Heart left ventricle (tissue), 16 donors: ENCODE data around the gene TNK2. TPM values are rescaled to one million over a fixed set of nuclear protein-coding genes. Genes with fewer than 3 reads are reported as not detected.

Source experiments
- ATAC-seq, 4 donors: fragments of 200-7000 bp; cut with Tn5 transposase; one replicate each; pipeline ENCODE4 v1.9.1; 2020 to 2022; ENCODE audit warnings: moderate library complexity in 4 of 4, mild to moderate bottlenecking in 3 of 4, moderate number of reproducible peaks in 1 of 4
- DNase-seq, 5 donors: peaks; one replicate each; pipeline ENCODE4 v3.0.0-alpha.2; 2020
- H3K27ac ChIP-seq, 12 donors: fragments of 200-600 bp; sonication (generic) in 4 of 12; one replicate each; pipeline versions ENCODE4 v1.5.0 to v1.8.0; 2016 to 2022; ENCODE audit warnings: mild to moderate bottlenecking in 2 of 12
- H3K27me3 ChIP-seq, 9 donors: fragments of 200-600 bp; sonication (generic) in 2 of 9; one replicate each; pipeline versions ENCODE4 v1.5.1 to v1.8.0; 2016 to 2022; ENCODE audit warnings: mild to moderate bottlenecking in 3 of 9
- H3K36me3 ChIP-seq, 9 donors: fragments of 200-600 bp; sonication (generic) in 2 of 9; one replicate each; pipeline versions ENCODE4 v1.5.0 to v1.8.0; 2018 to 2022; ENCODE audit warnings: mild to moderate bottlenecking in 2 of 9
- H3K4me1 ChIP-seq, 12 donors: fragments of 200-600 bp; sonication (generic) in 4 of 12; one replicate each; pipeline versions ENCODE4 v1.5.0 to v1.8.0; 2016 to 2022; ENCODE audit warnings: mild to moderate bottlenecking in 3 of 12
- H3K4me3 ChIP-seq, 12 donors: fragments of 200-600 bp; sonication (generic) in 4 of 12; one replicate each; pipeline versions ENCODE4 v1.5.0 to v1.8.0; 2017 to 2022; ENCODE audit warnings: mild to moderate bottlenecking in 9 of 12, moderate library complexity in 4 of 12
- H3K9me3 ChIP-seq, 12 donors: fragments of 200-600 bp; sonication (generic) in 4 of 12; one replicate each; pipeline versions ENCODE4 v1.5.0 to v1.8.0; 2016 to 2022; ENCODE audit warnings: mild to moderate bottlenecking in 1 of 12
- POLR2A ChIP-seq, 2 donors: fragments of 450-650 bp; IDR thresholded peaks; one replicate each; pipeline ENCODE4 v1.6.1; 2017; ENCODE audit warnings: antibody characterized with exemption in 2 of 2, mild to moderate bottlenecking in 2 of 2, moderate library complexity in 2 of 2
- WGBS, 4 donors: extraction: QIAGEN DNeasy Blood & Tissue Kit in 2 of 4; methylation state at CpG; one replicate each; pipeline versions ENCODE4 v1.1.5 to v1.1.7; 2013 to 2018; 5-methylcytosine and 5-hydroxymethylcytosine counted together
- intact Hi-C, 10 donors: fragments of 100-400 bp; cut with DNase I; formaldehyde crosslinking; loops; one replicate each; pipeline versions ENCODE4 v1.11.1 to v1.14.2; 2022
- polyA plus RNA-seq, 2 donors: library from polyadenylated mRNA; stranded (reverse); fragments of 200-250 nt; gene quantifications; one replicate each; pipeline ENCODE4 v1.2.3, GENCODE V29; 2013
- total RNA-seq, 9 donors: library from RNA; depleted of rRNA in 2 of 9; stranded (reverse); fragments of >200 nt in 2 of 9; fragmentation: NEBNext Ultra II Directional in 3 of 9; extraction: Animal tissue kit (Norgen Biotek cat#: 25700) in 3 of 9; gene quantifications; one replicate each; pipeline versions ENCODE4 v1.1.0 to v1.2.4, GENCODE V29; 2016 to 2023
- TF ChIP-seq, protein P1 (sequence below), 12 donors: fragments of 200-600 bp; sonication (generic) in 4 of 12; IDR thresholded peaks; one replicate each; pipeline versions ENCODE4 v1.5.0 to v1.8.0; 2018 to 2022; ENCODE audit warnings: antibody characterized with exemption in 12 of 12, mild to moderate bottlenecking in 5 of 12
- donor health status: ischemic (EF 13 %, LVEDD 7.1; RV severe dilation, severe dysfunction).
- donor health status: healthy with polysubstance abuse.
- donor health status: DM: no; HTN: yes; CAD: no.
- donor health status: DM: no; HTN: no; CAD: no.
- donor health status: ischemic (EF 25% LVEDD 6.9; RV normal size, moderate dysfunction).
- donor health status: ischemic (EF 25% LVEDD 5.7; RV mildly dilated, moderate dysfunction).
- donor health status: healthy.
- donor health status: DM: yes; HTN: yes; CAD: no.
- donor health status: ischemic (EF 35%, LVEDD 5.7; RV mildly dilated, moderate dysfunction).
- donor health status: nonischemic (EF 11% LVEDD 7.7; RV severe dilation, severe dysfunction).
- donor health status: DM: yes; HTN: yes; CAD: no.
- donor health status: PGD.
- donor health status: ischemic (EF 29% LVEDD 5.4; RV normal size, mild dysfunction).
- donor health status: nonischemic (EF 23%, LVEDD 6.1; RV moderate dilation, normal function).

Gene TNK2
- total and polyA plus RNA-seq, 11 donors, result 13.5 to 59.7 (median 28.7) TPM

DNA sequence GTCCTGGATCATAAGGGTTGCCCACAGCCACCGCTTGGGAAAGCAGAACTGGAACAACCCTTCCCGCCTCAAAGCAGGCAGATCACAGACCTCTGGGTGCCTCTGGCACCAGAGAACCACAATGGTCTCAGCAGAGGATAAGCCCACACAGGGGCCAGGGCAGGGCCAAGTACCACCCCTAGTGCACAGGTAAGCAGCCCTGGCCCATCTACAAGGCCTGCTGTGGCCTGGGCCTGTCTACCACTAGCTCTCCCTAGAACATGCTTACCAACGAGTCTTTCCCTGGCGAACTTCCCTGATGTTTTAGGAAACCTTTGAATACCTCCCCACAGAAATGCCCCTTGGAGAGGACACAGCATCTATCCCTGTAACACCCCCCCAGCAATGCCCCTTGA, 28.3 kb downstream of the TNK2 start:
- no peak overlapping the region for H3K4me3 ChIP-seq
- intact Hi-C loops, result no loop called here
- DNase-seq (peak in 1 of 5 donors; percentile 7), ATAC-seq (no peak)
- WGBS, 4 donors, result 93 to 97% (median 95%) methylated on average over 4 of the region's 4 CpGs
- H3K36me3 ChIP-seq, result peaks cover 0 to 82% (median 43%) of the 10 kb centered on the region in 9 donors
- TF ChIP-seq, protein P1, sequence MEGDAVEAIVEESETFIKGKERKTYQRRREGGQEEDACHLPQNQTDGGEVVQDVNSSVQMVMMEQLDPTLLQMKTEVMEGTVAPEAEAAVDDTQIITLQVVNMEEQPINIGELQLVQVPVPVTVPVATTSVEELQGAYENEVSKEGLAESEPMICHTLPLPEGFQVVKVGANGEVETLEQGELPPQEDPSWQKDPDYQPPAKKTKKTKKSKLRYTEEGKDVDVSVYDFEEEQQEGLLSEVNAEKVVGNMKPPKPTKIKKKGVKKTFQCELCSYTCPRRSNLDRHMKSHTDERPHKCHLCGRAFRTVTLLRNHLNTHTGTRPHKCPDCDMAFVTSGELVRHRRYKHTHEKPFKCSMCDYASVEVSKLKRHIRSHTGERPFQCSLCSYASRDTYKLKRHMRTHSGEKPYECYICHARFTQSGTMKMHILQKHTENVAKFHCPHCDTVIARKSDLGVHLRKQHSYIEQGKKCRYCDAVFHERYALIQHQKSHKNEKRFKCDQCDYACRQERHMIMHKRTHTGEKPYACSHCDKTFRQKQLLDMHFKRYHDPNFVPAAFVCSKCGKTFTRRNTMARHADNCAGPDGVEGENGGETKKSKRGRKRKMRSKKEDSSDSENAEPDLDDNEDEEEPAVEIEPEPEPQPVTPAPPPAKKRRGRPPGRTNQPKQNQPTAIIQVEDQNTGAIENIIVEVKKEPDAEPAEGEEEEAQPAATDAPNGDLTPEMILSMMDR (IDR thresholded peaks at IDR 0.05), result no peak
- peaks cover 0 to 7% (median 5%) of the 10 kb centered on the region in 12 donors for H3K4me1 ChIP-seq
- no peak overlapping the region for H3K27ac ChIP-seq
- no peaks in the 10 kb centered on the region for H3K27me3 ChIP-seq
- H3K9me3 ChIP-seq, result no peaks in the 10 kb centered on the region

DNA sequence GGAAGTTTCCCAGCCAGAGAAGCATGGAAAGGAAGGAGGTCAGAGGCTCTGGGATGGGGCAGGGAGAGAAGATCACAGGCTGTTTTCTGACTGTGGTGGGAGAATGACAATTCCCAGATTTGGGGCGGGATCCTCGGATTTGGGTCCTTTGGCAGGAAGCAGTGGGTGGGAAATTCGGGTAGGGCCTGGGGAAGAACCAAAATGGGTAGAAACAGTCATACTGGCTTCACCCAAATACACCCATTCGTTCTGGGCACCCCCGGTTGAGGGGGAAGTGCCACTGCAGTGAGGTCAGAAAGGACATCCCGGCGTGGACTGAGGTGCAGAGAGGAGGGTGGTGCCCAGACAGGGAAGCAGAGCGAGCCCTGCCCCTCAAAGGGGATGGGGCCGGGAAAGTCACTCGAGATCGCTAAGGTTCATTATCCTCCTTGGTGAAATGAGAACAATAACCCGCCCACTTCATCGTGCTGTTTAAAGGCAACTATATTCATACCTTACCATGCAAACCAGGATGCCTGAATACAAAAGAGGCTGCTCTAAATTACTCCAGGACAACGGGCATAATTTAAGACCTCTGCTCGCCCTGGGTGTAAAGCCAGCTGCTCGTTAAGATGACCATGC, 28.8 kb downstream of the TNK2 start:
- TF ChIP-seq, protein P1 (IDR thresholded peaks at IDR 0.05), result no peak
- no peak for TF ChIP-seq POLR2A (IDR thresholded peaks at IDR 0.05)
- H3K4me3 ChIP-seq, result no peak overlapping the region
- no peak overlapping the region for H3K27ac ChIP-seq
- H3K4me1 ChIP-seq, result peaks cover 0 to 2% (median under 1%) of the 10 kb centered on the region in 12 donors
- intact Hi-C loops, result no loop called here
- WGBS, 4 donors, result 79 to 83% (median 80%) methylated on average over 15 to 16 of the region's 16 CpGs
- ATAC-seq, result no peak
- peak in 1 of 5 donors; percentile 31 for DNase-seq
- H3K9me3 ChIP-seq, result no peaks in the 10 kb centered on the region
- no peaks in the 10 kb centered on the region for H3K27me3 ChIP-seq
- peaks cover 0 to 77% (median 43%) of the 10 kb centered on the region in 9 donors for H3K36me3 ChIP-seq

DNA sequence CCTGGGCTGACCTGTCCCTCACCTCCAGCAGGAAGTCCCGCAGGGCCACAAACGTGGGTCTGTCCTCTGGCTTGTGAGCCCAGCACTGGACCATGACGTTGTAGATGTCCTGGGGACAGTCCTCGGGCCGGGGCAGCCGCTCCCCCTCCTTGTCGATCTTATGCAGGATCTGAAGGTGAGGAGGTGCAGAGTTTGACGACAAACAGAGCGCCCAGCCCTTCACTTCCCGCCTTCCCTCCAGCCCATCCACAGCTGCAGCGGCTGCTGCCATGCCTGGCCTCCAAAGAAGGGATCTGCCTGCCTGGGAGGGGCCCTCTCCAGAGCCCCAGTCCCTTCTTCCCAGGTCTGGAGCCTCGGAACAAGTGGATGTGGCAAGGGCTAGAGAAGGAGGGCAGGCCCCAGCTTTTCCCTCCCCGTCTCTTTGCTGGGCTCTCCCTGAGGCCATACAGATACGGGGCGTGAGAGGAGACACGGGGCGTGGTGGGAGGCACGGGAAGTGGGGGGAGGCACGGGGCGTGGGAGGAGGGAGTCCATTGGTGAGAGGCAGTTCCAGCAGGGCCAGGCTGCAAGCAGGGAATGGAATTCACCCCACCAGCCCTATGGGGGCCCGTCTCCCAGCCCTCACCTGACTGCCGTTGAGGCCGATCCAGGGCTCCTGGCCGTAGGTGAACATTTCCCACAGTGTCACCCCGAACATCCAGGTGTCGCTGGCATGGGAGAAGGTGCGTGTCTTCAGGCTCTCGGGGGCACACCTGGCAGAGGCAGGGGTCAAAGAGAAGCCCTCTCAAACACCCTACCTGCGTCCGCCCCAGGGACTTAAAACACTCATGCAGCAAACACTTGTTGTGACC, 29.7 kb downstream of the TNK2 start:
- Histone ChIP-seq H3K4me1 (no peaks in the 10 kb centered on the region), H3K4me3 (no peak overlapping the region), H3K36me3 (peaks cover 0 to 69% (median 38%) of the 10 kb centered on the region in 9 donors), H3K27ac (no peak overlapping the region), H3K27me3 (no peaks in the 10 kb centered on the region), H3K9me3 (no peaks in the 10 kb centered on the region)
- DNase-seq, result peak in 1 of 5 donors; percentile 39
- intact Hi-C loops, result no loop called here
- TF ChIP-seq, protein P1 (IDR thresholded peaks at IDR 0.05), result no peak
- no peak for TF ChIP-seq POLR2A (IDR thresholded peaks at IDR 0.05)
- no peak for ATAC-seq
- WGBS, 4 donors, result 87 to 89% (median 88%) methylated on average over 24 to 30 of the region's 30 CpGs

DNA sequence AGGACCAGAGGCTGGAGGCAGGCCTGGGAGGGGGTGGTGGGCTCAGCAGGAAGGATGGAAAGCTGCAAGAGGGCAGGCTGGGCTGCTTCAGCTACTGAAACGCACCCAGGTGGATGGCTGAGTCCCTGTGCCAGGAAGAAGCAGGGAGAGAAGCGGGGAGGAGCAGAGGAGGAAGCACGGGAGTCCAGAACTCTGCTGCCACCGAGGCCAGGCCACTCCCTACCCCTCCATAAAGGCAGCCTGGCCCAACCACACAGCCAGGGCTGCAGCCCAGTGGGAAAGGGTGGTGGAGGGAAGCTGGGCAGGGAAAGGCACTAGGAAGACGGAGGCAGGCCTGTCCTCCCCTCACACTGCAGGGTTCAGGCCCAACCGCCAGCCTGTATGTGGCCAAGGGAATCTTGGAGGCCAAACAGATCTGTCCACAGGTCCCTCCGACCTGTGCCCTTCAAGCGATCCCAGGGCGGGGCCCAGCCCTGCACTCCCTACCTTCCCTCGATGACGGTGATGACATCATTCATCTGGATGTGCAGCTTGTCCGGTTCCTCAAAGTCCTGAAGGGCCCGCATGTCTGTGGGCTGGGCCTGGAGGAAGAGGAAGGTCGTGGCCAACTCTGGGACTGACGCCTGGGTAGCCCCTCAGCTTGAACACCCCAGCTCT, 30.5 kb downstream of the TNK2 start:
- TF ChIP-seq, protein P1 (IDR thresholded peaks at IDR 0.05), result no peak
- no peak for TF ChIP-seq POLR2A (IDR thresholded peaks at IDR 0.05)

More for the DNA sequence above, 30.5 kb downstream of the TNK2 start:
- peak in 1 of 5 donors; percentile 26 for DNase-seq
- ATAC-seq, result no peak
- no peak overlapping the region for H3K4me3 ChIP-seq
- WGBS, 4 donors, result 87 to 93% (median 90%) methylated on average over 12 to 15 of the region's 15 CpGs
- no peak overlapping the region for H3K27ac ChIP-seq
- H3K4me1 ChIP-seq, result no peaks in the 10 kb centered on the region
- intact Hi-C loops, result no loop called here
- H3K27me3 ChIP-seq, result no peaks in the 10 kb centered on the region
- no peaks in the 10 kb centered on the region for H3K9me3 ChIP-seq
- H3K36me3 ChIP-seq, result peaks cover 0 to 64% (median 32%) of the 10 kb centered on the region in 9 donors
